ENCODE results near the gene NKAPL. TPM values are rescaled to one million over a fixed set of nuclear protein-coding genes. Genes with fewer than 3 reads are reported as not detected.

Gene NKAPL
- total RNA-seq, 1 donor, result 1.1 TPM

DNA sequence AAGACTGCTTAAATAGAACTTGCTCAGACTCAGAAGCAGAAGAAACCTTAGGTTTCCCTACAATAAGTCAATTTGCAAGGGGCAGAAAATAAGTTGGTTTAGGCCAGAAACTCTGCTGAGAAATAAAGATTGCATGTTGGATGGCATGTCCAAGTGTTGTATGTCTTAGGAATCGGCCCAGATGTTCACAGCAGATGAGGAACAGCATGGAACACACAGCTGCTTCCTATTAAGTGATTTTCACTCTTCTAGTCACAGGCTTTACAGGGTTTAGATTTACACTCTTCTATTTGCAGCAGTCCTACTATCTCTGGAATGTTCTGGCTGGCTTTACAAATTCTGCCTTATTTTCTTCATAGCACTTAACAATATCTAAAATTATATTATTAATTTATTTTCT lies 10.2 kb upstream of the NKAPL start:
- Histone ChIP-seq H3K4me2 (ENCODE audit: insufficient read depth, low read length) (no peak overlapping the region), H3K79me2 (ENCODE audit: insufficient read depth, low read length) (peaks cover 15% of the 10 kb centered on the region), H2AFZ (ENCODE audit: low read length) (no peak overlapping the region), H3K4me3 (ENCODE audit: insufficient read depth, low read length) (no peak overlapping the region), H3K27ac (ENCODE audit: low read depth, low read length) (no peak overlapping the region), H3K4me1 (ENCODE audit: insufficient read depth, low read length) (peaks cover 13% of the 10 kb centered on the region), H3K27me3 (ENCODE audit: insufficient read depth, low read length) (no peaks in the 10 kb centered on the region), H4K20me1 (ENCODE audit: insufficient read depth, low read length) (no peaks in the 10 kb centered on the region), H3K9me3 (ENCODE audit: low read depth, low read length) (no peaks in the 10 kb centered on the region), H3K36me3 (ENCODE audit: insufficient read depth, low read length) (peaks cover 28% of the 10 kb centered on the region)
- TF ChIP-seq, protein P1, sequence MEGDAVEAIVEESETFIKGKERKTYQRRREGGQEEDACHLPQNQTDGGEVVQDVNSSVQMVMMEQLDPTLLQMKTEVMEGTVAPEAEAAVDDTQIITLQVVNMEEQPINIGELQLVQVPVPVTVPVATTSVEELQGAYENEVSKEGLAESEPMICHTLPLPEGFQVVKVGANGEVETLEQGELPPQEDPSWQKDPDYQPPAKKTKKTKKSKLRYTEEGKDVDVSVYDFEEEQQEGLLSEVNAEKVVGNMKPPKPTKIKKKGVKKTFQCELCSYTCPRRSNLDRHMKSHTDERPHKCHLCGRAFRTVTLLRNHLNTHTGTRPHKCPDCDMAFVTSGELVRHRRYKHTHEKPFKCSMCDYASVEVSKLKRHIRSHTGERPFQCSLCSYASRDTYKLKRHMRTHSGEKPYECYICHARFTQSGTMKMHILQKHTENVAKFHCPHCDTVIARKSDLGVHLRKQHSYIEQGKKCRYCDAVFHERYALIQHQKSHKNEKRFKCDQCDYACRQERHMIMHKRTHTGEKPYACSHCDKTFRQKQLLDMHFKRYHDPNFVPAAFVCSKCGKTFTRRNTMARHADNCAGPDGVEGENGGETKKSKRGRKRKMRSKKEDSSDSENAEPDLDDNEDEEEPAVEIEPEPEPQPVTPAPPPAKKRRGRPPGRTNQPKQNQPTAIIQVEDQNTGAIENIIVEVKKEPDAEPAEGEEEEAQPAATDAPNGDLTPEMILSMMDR (IDR thresholded peaks at IDR 0.05; ENCODE audit: extremely low read depth, low read depth, low read length), result no peak
- no peak for DNase-seq (ENCODE audit: insufficient read length, low spot score, missing footprints)

DNA sequence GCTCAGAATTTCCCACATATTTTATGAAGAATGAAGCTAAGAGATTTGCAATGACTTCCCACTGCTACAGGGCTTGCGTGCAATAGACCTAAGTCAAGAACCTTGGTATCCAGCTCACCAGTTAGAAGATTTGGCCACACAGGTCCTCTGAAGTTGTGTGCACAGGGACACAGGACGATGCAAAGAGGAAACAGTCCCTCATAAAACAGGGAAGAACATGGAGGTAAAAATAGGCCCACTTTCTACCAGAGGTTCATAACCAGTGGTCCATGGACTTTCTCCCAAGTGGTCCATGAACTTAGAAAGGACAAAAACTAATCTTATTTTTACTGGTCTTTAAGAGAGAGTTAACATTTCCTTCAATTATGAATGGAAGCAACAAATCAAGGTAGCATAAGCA lies 8.3 kb upstream of the NKAPL start:
- H2AFZ ChIP-seq (ENCODE audit: low read length), result no peak overlapping the region
- TF ChIP-seq, protein P1 (IDR thresholded peaks at IDR 0.05; ENCODE audit: extremely low read depth, low read depth, low read length), result no peak

DNA sequence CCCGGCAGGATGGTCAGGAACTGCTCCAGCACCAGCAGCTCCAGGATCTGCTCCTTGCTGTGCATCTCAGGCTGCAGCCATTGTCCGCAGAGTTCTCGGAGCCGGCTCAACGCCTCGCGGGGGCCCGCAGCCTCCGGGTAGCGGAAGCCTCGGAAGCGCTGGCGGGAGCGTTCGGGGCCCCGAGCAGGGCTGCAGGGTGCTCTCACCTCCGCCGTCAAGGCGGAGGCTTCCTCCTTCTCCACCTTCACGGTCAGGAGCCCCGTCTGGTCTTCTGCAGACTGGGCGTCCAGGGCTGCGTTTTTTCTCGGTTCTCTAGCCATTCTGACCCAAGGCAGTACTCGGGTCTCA lies 7.5 kb upstream of the NKAPL start:
- Histone ChIP-seq H3K4me2 (ENCODE audit: insufficient read depth, low read length) (peak overlapping the region; percentile 94), H2AFZ (ENCODE audit: low read length) (peak overlapping the region; percentile 100), H3K27me3 (ENCODE audit: insufficient read depth, low read length) (no peaks in the 10 kb centered on the region), H3K27ac (ENCODE audit: low read depth, low read length) (peak overlapping the region; percentile 46), H3K9me3 (ENCODE audit: low read depth, low read length) (no peaks in the 10 kb centered on the region), H3K4me1 (ENCODE audit: insufficient read depth, low read length) (peaks cover 13% of the 10 kb centered on the region), H4K20me1 (ENCODE audit: insufficient read depth, low read length) (no peaks in the 10 kb centered on the region), H3K79me2 (ENCODE audit: insufficient read depth, low read length) (peaks cover 15% of the 10 kb centered on the region), H3K36me3 (ENCODE audit: insufficient read depth, low read length) (peaks cover 3% of the 10 kb centered on the region), H3K4me3 (ENCODE audit: insufficient read depth, low read length) (peak overlapping the region; percentile 98)
- DNase-seq (ENCODE audit: insufficient read length, low spot score, missing footprints), result no peak
- TF ChIP-seq, protein P1 (IDR thresholded peaks at IDR 0.05; ENCODE audit: extremely low read depth, low read depth, low read length), result no peak

More for the DNA sequence above, 8.3 kb upstream of the NKAPL start:
- Histone ChIP-seq H3K4me2 (ENCODE audit: insufficient read depth, low read length) (peak overlapping the region; percentile 94), H3K9me3 (ENCODE audit: low read depth, low read length) (no peaks in the 10 kb centered on the region), H4K20me1 (ENCODE audit: insufficient read depth, low read length) (no peaks in the 10 kb centered on the region), H3K27me3 (ENCODE audit: insufficient read depth, low read length) (no peaks in the 10 kb centered on the region), H3K79me2 (ENCODE audit: insufficient read depth, low read length) (peaks cover 15% of the 10 kb centered on the region), H3K36me3 (ENCODE audit: insufficient read depth, low read length) (peaks cover 11% of the 10 kb centered on the region), H3K4me3 (ENCODE audit: insufficient read depth, low read length) (peak overlapping the region; percentile 98), H3K27ac (ENCODE audit: low read depth, low read length) (no peak overlapping the region), H3K4me1 (ENCODE audit: insufficient read depth, low read length) (peaks cover 13% of the 10 kb centered on the region)
- DNase-seq (ENCODE audit: insufficient read length, low spot score, missing footprints), result no peak

DNA sequence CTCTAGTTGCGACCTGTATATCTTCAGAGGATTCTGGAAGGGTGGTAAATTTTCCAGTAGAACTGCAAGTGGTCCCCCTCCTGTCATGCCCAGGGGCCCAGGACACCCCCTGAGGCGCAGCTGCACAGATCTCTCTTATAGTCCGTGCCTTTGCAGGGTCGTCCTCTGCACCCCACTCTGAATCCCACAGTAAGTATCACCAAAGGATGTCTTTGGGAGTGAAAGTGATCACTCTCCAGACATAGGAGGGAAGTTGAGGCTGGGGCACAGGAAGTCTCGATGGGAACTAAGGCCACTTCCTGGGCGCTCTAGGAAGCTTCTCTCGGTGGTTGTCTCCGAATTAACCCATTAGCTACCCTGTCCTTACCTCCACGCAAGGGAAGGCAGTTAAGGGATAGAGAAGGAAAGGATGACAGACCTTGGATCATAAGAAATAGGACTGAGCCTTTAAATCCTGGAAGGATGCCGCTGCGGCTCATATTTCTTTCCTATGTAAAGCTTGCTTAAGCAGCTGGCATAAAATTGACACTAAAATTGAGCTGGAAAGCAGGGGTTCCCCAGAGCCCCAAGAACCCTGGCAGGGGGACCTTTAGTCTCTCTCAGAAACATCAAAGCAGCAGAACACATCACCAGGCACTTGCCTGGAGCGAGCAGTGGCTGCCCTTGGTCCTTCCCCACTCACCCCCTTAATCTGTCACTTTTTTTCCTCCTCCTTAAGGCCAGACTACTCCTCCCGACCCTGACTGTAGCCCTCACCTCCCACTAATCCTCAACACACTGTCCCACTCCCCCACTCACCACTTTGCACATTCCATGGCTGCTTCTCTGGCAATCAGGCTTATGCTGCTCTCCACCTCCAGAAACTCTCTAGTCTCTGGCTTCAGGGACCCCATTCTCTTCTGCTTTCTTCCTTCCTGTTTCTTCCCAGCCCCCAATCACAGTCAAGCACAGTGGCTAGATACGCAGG lies 6.8 kb upstream of the NKAPL start, which contains the start of gene ZKSCAN4:
Gene ZKSCAN4, minus strand, starts transcription at position 261 of the 967 bp plus-strand sequence. CDS start 289 bp downstream, outside the sequence.
- Histone ChIP-seq H4K20me1 (ENCODE audit: insufficient read depth, low read length) (no peaks in the 10 kb centered on the region), H2AFZ (ENCODE audit: low read length) (peak within 1 kb of the TSS; percentile 100), H3K79me2 (ENCODE audit: insufficient read depth, low read length) (peaks cover 15% of the 10 kb centered on the region), H3K36me3 (ENCODE audit: insufficient read depth, low read length) (no peaks in the 10 kb centered on the region), H3K9me3 (ENCODE audit: low read depth, low read length) (no peaks in the 10 kb centered on the region), H3K4me2 (ENCODE audit: insufficient read depth, low read length) (peak within 1 kb of the TSS; percentile 94), H3K27ac (ENCODE audit: low read depth, low read length) (peak within 1 kb of the TSS; percentile 46), H3K4me1 (ENCODE audit: insufficient read depth, low read length) (peaks cover 13% of the 10 kb centered on the region), H3K27me3 (ENCODE audit: insufficient read depth, low read length) (no peaks in the 10 kb centered on the region), H3K4me3 (ENCODE audit: insufficient read depth, low read length) (peak within 1 kb of the TSS; percentile 98)
- TF ChIP-seq, protein P1 (IDR thresholded peaks at IDR 0.05; ENCODE audit: extremely low read depth, low read depth, low read length), result no peak
- DNase-seq (ENCODE audit: insufficient read length, low spot score, missing footprints), result peak; percentile 94

Measured in osteoblast (primary cell).